Measurements from ENCODE around the gene TJP1. TPM values are rescaled to one million over a fixed set of nuclear protein-coding genes. Genes with fewer than 3 reads are reported as not detected.

Gene TJP1
- total RNA-seq, 1 experiment from 2014 or later: 140 TPM

DNA sequence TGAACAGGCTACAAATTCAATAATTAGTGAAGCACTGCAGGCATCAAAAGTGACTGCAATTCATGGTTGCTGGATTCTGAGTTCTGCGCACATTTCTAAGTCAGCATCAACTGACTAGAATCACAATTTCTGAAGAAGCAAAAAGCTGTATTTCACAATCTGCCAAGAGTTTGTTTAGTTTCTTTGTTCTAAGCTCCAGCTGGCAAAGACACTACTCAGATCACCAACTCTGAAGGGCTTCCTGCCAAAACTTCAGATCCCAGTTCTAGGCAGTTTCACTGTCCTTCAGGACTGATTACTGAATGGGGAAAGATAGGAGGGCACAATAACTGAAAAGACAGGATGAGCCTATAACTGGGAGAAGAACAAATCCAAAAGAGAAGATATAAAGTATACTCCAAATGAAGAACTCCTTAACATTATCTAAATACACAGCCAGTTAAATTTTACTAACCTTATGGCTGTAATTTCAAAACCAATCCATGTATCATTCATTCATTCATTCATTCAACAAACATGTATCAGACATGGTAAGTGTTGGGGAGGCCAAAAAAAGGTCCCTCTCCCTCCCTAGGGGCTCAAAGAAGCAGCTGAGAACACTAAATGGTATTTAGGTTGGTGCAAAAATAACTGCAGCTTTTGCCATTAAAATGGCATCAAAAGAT lies 17.1 kb downstream of the TJP1 start:
- no peaks in the 10 kb centered on the region for H3K79me1 ChIP-seq (ENCODE audit: insufficient read depth, low read depth, low read length, poor library complexity, severe bottlenecking)
- H3K4me2 ChIP-seq (ENCODE audit: insufficient read depth, insufficient read length, low read length): no peak overlapping the region
- no peak overlapping the region for H2BK12ac ChIP-seq (ENCODE audit: insufficient read length, low read depth, low read length)
- H3K9me3 ChIP-seq (ENCODE audit: control insufficient read depth, low read depth, low read length): no peaks in the 10 kb centered on the region
- Mint-ChIP-seq H3K27me3 (ENCODE audit: low read depth) (no peaks in the 10 kb centered on the region), H3K36me3 (ENCODE audit: insufficient read depth in 1 of 3, low read depth in 3 of 3) (peaks cover under 1 to 4% (median 2%) of the 10 kb centered on the region in 3 experiments; a peak in 2 of 7 replicates), H3K27ac (no peak overlapping the region), H3K9me3 (no peaks in the 10 kb centered on the region), H3K4me3 (no peak overlapping the region), H3K4me1 (peaks cover 14 to 34% of the 10 kb centered on the region in 2 experiments)
- H4K91ac ChIP-seq (ENCODE audit: insufficient read length, low read depth, low read length): no peak overlapping the region
- H3K56ac ChIP-seq (ENCODE audit: insufficient read length, low read depth, low read length): no peak overlapping the region
- H3K79me2 ChIP-seq (ENCODE audit: insufficient read depth, low read length): peaks cover 24% of the 10 kb centered on the region; the same call in 1 of the 2 replicates
- H3K23ac ChIP-seq (ENCODE audit: insufficient read length, low read depth, low read length): no peak overlapping the region
- no peak overlapping the region for H4K5ac ChIP-seq (ENCODE audit: insufficient read length, low read depth, low read length)
- no peak overlapping the region for H3K27ac ChIP-seq (ENCODE audit: insufficient read length, low read depth, low read length)
- no peak overlapping the region for H3T11ph ChIP-seq (ENCODE audit: low read length)
- no peaks in the 10 kb centered on the region for H4K20me1 ChIP-seq (ENCODE audit: control insufficient read depth, insufficient read depth, insufficient read length)
- H3K18ac ChIP-seq (ENCODE audit: insufficient read length, low read depth, low read length): no peak overlapping the region
- no peak overlapping the region for H3K14ac ChIP-seq (ENCODE audit: insufficient read depth, low read length)
- H3K4ac ChIP-seq (ENCODE audit: low read depth, low read length): no peak overlapping the region
- no peak overlapping the region for H3K9ac ChIP-seq (ENCODE audit: extremely low read depth, insufficient read length, low read length)
- no peak overlapping the region for H2BK20ac ChIP-seq (ENCODE audit: low read depth, low read length, poor library complexity, severe bottlenecking)
- H3K4me1 ChIP-seq (ENCODE audit: insufficient read depth, low read length): peaks cover 3% of the 10 kb centered on the region; the same call in 1 of the 2 replicates
- H4K8ac ChIP-seq (replicated peaks; ENCODE audit: insufficient read length, low read depth, low read length): no peak overlapping the region
- no peak overlapping the region for H2AK5ac ChIP-seq (ENCODE audit: insufficient read length, low read length)
- H3K27me3 ChIP-seq (ENCODE audit: insufficient read depth, low read length): no peaks in the 10 kb centered on the region
- TF ChIP-seq, protein P1, sequence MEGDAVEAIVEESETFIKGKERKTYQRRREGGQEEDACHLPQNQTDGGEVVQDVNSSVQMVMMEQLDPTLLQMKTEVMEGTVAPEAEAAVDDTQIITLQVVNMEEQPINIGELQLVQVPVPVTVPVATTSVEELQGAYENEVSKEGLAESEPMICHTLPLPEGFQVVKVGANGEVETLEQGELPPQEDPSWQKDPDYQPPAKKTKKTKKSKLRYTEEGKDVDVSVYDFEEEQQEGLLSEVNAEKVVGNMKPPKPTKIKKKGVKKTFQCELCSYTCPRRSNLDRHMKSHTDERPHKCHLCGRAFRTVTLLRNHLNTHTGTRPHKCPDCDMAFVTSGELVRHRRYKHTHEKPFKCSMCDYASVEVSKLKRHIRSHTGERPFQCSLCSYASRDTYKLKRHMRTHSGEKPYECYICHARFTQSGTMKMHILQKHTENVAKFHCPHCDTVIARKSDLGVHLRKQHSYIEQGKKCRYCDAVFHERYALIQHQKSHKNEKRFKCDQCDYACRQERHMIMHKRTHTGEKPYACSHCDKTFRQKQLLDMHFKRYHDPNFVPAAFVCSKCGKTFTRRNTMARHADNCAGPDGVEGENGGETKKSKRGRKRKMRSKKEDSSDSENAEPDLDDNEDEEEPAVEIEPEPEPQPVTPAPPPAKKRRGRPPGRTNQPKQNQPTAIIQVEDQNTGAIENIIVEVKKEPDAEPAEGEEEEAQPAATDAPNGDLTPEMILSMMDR (conservative IDR thresholded peaks at IDR 0.05): no peak
- DNase-seq: no peak
- no peaks in the 10 kb centered on the region for H3K23me2 ChIP-seq (ENCODE audit: insufficient read length, low read depth, low read length, poor library complexity, severe bottlenecking)
- no peak overlapping the region for H2BK5ac ChIP-seq (ENCODE audit: insufficient read length, low read length)
- whole genome bisulfite sequencing (ENCODE audit: extremely low coverage, insufficient read length, low lambda C conversion rate): no CpG with 5 or more reads among the region's 1 CpG
- H2BK15ac ChIP-seq (ENCODE audit: low read depth, low read length): no peak overlapping the region
- no peak overlapping the region for H2AFZ ChIP-seq (ENCODE audit: low read length)
- no peak overlapping the region for H2BK120ac ChIP-seq (ENCODE audit: low read depth, low read length, poor library complexity, severe bottlenecking)
